Mucosa of stomach (tissue), 1 donor: ENCODE measurements around the gene GCLM.

Experiments
- H3K27me3 ChIP-seq: one replicate; pipeline ENCODE4 v1.7.0; 2013; ENCODE audit warnings: mild to moderate bottlenecking, low read length; ENCODE audit not compliant: control insufficient read depth, insufficient read depth
- H3K36me3 ChIP-seq: one replicate; pipeline ENCODE4 v1.7.0; 2013; ENCODE audit warnings: low read length; ENCODE audit not compliant: control insufficient read depth, insufficient read depth
- H3K4me1 ChIP-seq: one replicate; pipeline ENCODE4 v1.7.0; 2013; ENCODE audit warnings: mild to moderate bottlenecking, low read length; ENCODE audit not compliant: control insufficient read depth, insufficient read depth
- H3K4me3 ChIP-seq: one replicate; pipeline ENCODE4 v1.7.0; 2013; ENCODE audit warnings: low read length
- H3K9ac ChIP-seq: one replicate; pipeline ENCODE4 v1.7.0; 2013; ENCODE audit warnings: mild to moderate bottlenecking, low read length, moderate library complexity
- H3K9me3 ChIP-seq: one replicate; pipeline ENCODE4 v1.7.0; 2013; ENCODE audit warnings: mild to moderate bottlenecking, low read length, moderate library complexity; ENCODE audit not compliant: control insufficient read depth
- donor health status: Pancreatic carcinoma.

The GCLM gene

GRCh38 chr1:93842750-93843500, 66.3 kb downstream of the GCLM start:
- Histone ChIP-seq H3K9me3 (no peaks in the 10 kb centered on the region), H3K9ac (no peak overlapping the region), H3K27me3 (no peaks in the 10 kb centered on the region), H3K36me3 (no peaks in the 10 kb centered on the region), H3K4me3 (no peak overlapping the region), H3K4me1 (peaks cover 20% of the 10 kb centered on the region)

- no peak overlapping the region for H3K4me3 ChIP-seq
- H3K4me1 ChIP-seq = peaks cover 19% of the 10 kb centered on the region
- H3K27me3 ChIP-seq = no peaks in the 10 kb centered on the region
- no peaks in the 10 kb centered on the region for H3K36me3 ChIP-seq
- no peaks in the 10 kb centered on the region for H3K9me3 ChIP-seq
- H3K9ac ChIP-seq = no peak overlapping the region
Observed at GRCh38 chr1:93841771-93842170, 67.5 kb downstream of the GCLM start.

DNA sequence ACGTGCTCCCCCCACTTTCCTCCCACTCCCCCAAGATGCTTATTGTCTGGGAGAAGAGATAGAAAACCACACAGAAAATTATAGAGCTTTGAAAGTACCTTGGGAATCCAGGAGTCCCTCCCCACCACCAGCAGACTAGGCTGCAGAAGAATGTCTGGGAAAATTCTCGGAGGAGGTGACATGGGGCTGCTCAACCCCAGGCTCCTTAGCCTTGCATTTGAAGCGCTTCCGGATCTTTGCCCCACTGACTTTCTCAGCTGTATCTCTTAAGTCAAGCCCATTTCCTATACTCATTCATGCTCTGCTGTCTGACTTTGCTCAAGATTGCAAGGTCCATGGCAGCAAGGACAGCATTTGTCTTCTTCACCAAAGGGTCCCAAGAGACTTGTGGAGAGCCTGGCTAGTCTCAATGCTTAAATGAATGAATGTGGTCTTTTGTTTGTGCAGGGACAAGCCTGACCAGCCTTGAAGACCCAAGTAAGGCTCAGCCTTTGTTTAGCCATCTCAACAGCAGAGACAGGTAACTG, 68.2 kb downstream of the GCLM start:
- no peak overlapping the region for H3K9ac ChIP-seq
- no peak overlapping the region for H3K4me3 ChIP-seq
- H3K27me3 ChIP-seq = no peaks in the 10 kb centered on the region
- peaks cover 18% of the 10 kb centered on the region for H3K4me1 ChIP-seq
- H3K36me3 ChIP-seq = no peaks in the 10 kb centered on the region
- no peaks in the 10 kb centered on the region for H3K9me3 ChIP-seq

- peaks cover 8% of the 10 kb centered on the region for H3K4me1 ChIP-seq
- no peaks in the 10 kb centered on the region for H3K36me3 ChIP-seq
- no peaks in the 10 kb centered on the region for H3K27me3 ChIP-seq
- H3K9ac ChIP-seq = no peak overlapping the region
- H3K9me3 ChIP-seq = no peaks in the 10 kb centered on the region
- no peak overlapping the region for H3K4me3 ChIP-seq
Observed at GRCh38 chr1:93839753-93840152, 69.5 kb downstream of the GCLM start.

DNA sequence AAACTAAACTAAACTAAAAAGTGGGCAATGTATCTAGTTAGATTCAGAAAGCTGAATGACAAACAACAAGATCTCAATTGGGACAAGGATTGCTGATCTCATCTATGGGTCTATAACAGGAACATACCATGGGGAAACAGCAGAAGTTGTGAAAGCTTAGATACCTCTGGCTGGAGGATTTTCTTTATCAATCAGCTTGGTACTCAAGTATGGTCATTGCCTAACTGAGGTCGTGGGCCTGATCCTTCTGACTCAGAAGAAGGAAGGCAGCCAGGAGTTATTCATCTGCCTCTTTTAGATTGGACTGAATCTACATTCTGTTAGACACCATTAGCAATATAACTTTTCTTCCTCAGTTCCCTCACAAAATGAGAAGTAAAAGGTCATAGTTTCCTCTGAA, 69.9 kb downstream of the GCLM start:
- no peaks in the 10 kb centered on the region for H3K9me3 ChIP-seq
- peaks cover 3% of the 10 kb centered on the region for H3K4me1 ChIP-seq
- no peaks in the 10 kb centered on the region for H3K27me3 ChIP-seq
- H3K4me3 ChIP-seq = no peak overlapping the region
- H3K36me3 ChIP-seq = no peaks in the 10 kb centered on the region
- no peak overlapping the region for H3K9ac ChIP-seq

- no peak overlapping the region for H3K4me3 ChIP-seq
- no peak overlapping the region for H3K9ac ChIP-seq
- H3K36me3 ChIP-seq = no peaks in the 10 kb centered on the region
- H3K9me3 ChIP-seq = no peaks in the 10 kb centered on the region
- no peaks in the 10 kb centered on the region for H3K4me1 ChIP-seq
- H3K27me3 ChIP-seq = no peaks in the 10 kb centered on the region
Observed at GRCh38 chr1:93837961-93838360, 71.3 kb downstream of the GCLM start.
